GM23248 (cell line): ENCODE results near the gene MACROH2A2.
"Not testable (repeated sequence)": the region's sequence is repeated elsewhere in the genome, so short reads cannot be mapped to it uniquely, and the experiment has no call there.

Source experiments
- EZH2 ChIP-seq: fragments of 200-600 bp; sonication (generic); IDR thresholded peaks from 2 replicates; pipeline ENCODE4 v1.6.1; 2018; ENCODE audit warnings: antibody characterized with exemption, mild to moderate bottlenecking; ENCODE audit not compliant: insufficient read depth, poor library complexity, severe bottlenecking
- EZH2phosphoT487 ChIP-seq: fragments of 200-600 bp; sonication (generic); IDR thresholded peaks from 2 replicates; pipeline ENCODE4 v1.6.1; 2018; ENCODE audit warnings: antibody characterized with exemption, moderate library complexity, mild to moderate bottlenecking, low read depth; ENCODE audit not compliant: insufficient read depth

- not testable (repeated sequence) for TF ChIP-seq EZH2phosphoT487, EZH2
These were observed 106.7 kb downstream of the MACROH2A2 start for GRCh38 chr10:70159366-70159765.
